Astrocyte of the cerebellum (primary cell): ENCODE data around the gene OR2A25.
"Not testable (repeated sequence)": the region's sequence is repeated elsewhere in the genome, so short reads cannot be mapped to it uniquely, and the experiment has no call there.

Source experiments
- DNase-seq: peaks from one replicate; pipeline ENCODE4 v3.0.0-alpha.2; 2011; ENCODE audit warnings: low read depth
- H3K4me3 ChIP-seq: 2 replicates; pipeline ENCODE4 v1.5.1; 2011; ENCODE audit warnings: mild to moderate bottlenecking, low read depth, low read length, moderate library complexity
- CTCF ChIP-seq: IDR thresholded peaks from 2 replicates; pipeline ENCODE4 v1.5.1; 2012; ENCODE audit warnings: low read length, low read depth, moderate library complexity, mild to moderate bottlenecking; ENCODE audit errors: missing control alignments
- in situ Hi-C: cut with HindIII; loops from 2 replicates; pipeline ENCODE4 v1.10.0; 2017; ENCODE audit warnings: low sequenced_read_pairs

Gene OR2A25

GRCh38 chr7:144036302-144036885, 33.2 kb upstream of the OR2A25 start:
- in situ Hi-C loops: no loop called here
- DNase-seq: no peak
- H3K4me3 ChIP-seq: no peak overlapping the region
- TF ChIP-seq CTCF: no peak

- no peak overlapping the region for H3K4me3 ChIP-seq
- DNase-seq: no peak
- in situ Hi-C loops: no loop called here
- no peak for TF ChIP-seq CTCF
Observed at GRCh38 chr7:144037414-144038035, 32.1 kb upstream of the OR2A25 start.

GRCh38 chr7:144038887-144039286, 30.7 kb upstream of the OR2A25 start:
- H3K4me3 ChIP-seq: no peak overlapping the region
- DNase-seq: no peak
- in situ Hi-C loops: no loop called here
- no peak for TF ChIP-seq CTCF

GRCh38 chr7:144048648-144049047, 21.0 kb upstream of the OR2A25 start, which contains the start of gene OR2A5:
OR2A5 (plus strand) TSS chr7:144048948; CDS start chr7:144050402, 1,454 bp downstream.
- in situ Hi-C loops: no loop called here
- H3K4me3 ChIP-seq: no peak within 1 kb of the TSS
- DNase-seq: no peak
- TF ChIP-seq CTCF: no peak

GRCh38 chr7:144049491-144049890, 20.1 kb upstream of the OR2A25 start:
- DNase-seq: no peak
- TF ChIP-seq CTCF: no peak
- no peak overlapping the region for H3K4me3 ChIP-seq
- in situ Hi-C loops: no loop called here

- no peak overlapping the region for H3K4me3 ChIP-seq
- no peak for TF ChIP-seq CTCF
- in situ Hi-C loops: no loop called here
- no peak for DNase-seq
Observed at GRCh38 chr7:144050093-144050492, 19.5 kb upstream of the OR2A25 start.

GRCh38 chr7:144050884-144051283, 18.7 kb upstream of the OR2A25 start:
- H3K4me3 ChIP-seq, in situ Hi-C loops, DNase-seq: not testable (repeated sequence)
